Gastroesophageal sphincter (tissue), 4 donors: ENCODE results near the gene ARX. TPM values are rescaled to one million over a fixed set of nuclear protein-coding genes. Genes with fewer than 3 reads are reported as not detected.

Experiments
- ATAC-seq: fragments of 150-250 bp; one replicate; pipeline ENCODE4 v1.9.1; 2016; ENCODE audit warnings: mild to moderate bottlenecking, moderate library complexity
- H3K27ac ChIP-seq, 4 donors: fragments of 200-600 bp; sonication (generic) in 3 of 4; 1 replicate in 3 of 4; 2 replicates in 1 of 4; pipeline ENCODE4 v1.5.1; 2016 to 2019
- H3K27me3 ChIP-seq: fragments of 200-600 bp; sonication (generic); one replicate; pipeline ENCODE4 v1.5.1; 2019
- H3K36me3 ChIP-seq, 2 donors: fragments of 200-600 bp; sonication (generic); one replicate each; pipeline ENCODE4 v1.5.1; 2019; ENCODE audit warnings: control low read depth in 1 of 2
- H3K4me1 ChIP-seq, 3 donors: fragments of 200-600 bp; sonication (generic); 1 replicate in 2 of 3; 2 replicates in 1 of 3; pipeline ENCODE4 v1.5.1; 2016 to 2019; ENCODE audit warnings: control low read depth in 2 of 3
- H3K4me3 ChIP-seq, 2 donors: fragments of 200-600 bp; sonication (generic); one replicate each; pipeline ENCODE4 v1.5.1; 2019; ENCODE audit warnings: mild to moderate bottlenecking in 1 of 2, moderate library complexity in 1 of 2
- H3K9me3 ChIP-seq, 3 donors: fragments of 200-600 bp; sonication (generic); one replicate each; pipeline ENCODE4 v1.5.1; 2017 to 2019; ENCODE audit warnings: control low read depth in 2 of 3
- CTCF ChIP-seq, 4 experiments: fragments of 200-600 bp in 2 of 4; fragments of 450-650 bp in 2 of 4; sonication (generic) in 1 of 4; IDR thresholded peaks; one replicate each; pipeline ENCODE4 v1.5.1; 2017 to 2019; ENCODE audit warnings: antibody characterized with exemption in 4 of 4, mild to moderate bottlenecking in 2 of 4, moderate library complexity in 2 of 4
- EP300 ChIP-seq: sonication (generic); formaldehyde crosslinking; IDR thresholded peaks from one replicate; pipeline ENCODE4 v1.6.1; 2017; ENCODE audit warnings: antibody characterized with exemption, mild to moderate bottlenecking
- POLR2A ChIP-seq, 2 donors: fragments of 450-650 bp; IDR thresholded peaks; one replicate each; pipeline ENCODE4 v1.6.1; 2017; ENCODE audit warnings: antibody characterized with exemption in 2 of 2, mild to moderate bottlenecking in 2 of 2, moderate library complexity in 1 of 2
- POLR2AphosphoS5 ChIP-seq: sonication (generic); formaldehyde crosslinking; IDR thresholded peaks from one replicate; pipeline ENCODE4 v1.6.1; 2017; ENCODE audit warnings: antibody characterized with exemption
- WGBS, 2 donors: methylation state at CpG; one replicate each; pipeline ENCODE4 v1.1.5; 2018; ENCODE audit warnings: low coverage in 1 of 2; 5-methylcytosine and 5-hydroxymethylcytosine counted together
- small RNA-seq, 4 donors: library from RNA; depleted of rRNA; stranded (forward); fragments of <200 nt; gene quantifications; one replicate each; pipeline ENCODE3, GENCODE V24; 2016
- total RNA-seq, 4 donors: library from RNA; depleted of rRNA; stranded (reverse); fragments of >200 nt; gene quantifications; one replicate each; pipeline ENCODE4 v1.1.0, GENCODE V29; 2016

ARX gene
- total RNA-seq, 4 donors from 2014 or later: not detected

GRCh38 chrX:24954732-24955131 lies 61.0 kb downstream of the ARX start:
- ATAC-seq: no peak
- Histone ChIP-seq H3K36me3 (no peaks in the 10 kb centered on the region), H3K27me3 (no peaks in the 10 kb centered on the region), H3K9me3 (no peaks in the 10 kb centered on the region), H3K4me1 (no peaks in the 10 kb centered on the region), H3K4me3 (no peak overlapping the region), H3K27ac (no peak overlapping the region)
- TF ChIP-seq POLR2AphosphoS5 (no peak), EP300 (no peak), CTCF (IDR thresholded peaks at IDR 0.05) (no peak), POLR2A (IDR thresholded peaks at IDR 0.05) (no peak)
- 60 to 84% methylated on average over 1 to 2 of the region's 2 CpGs for WGBS, 2 donors

Small RNA genes lying within 50 kb of the gene (small RNA-seq; reads per million reads assigned to genes)
- gene RN7SL91P: 0 reads per million in 4 donors
